Urothelium cell line (cell line): ENCODE data around the gene MLPH.

Experiments
- DNase-seq: peaks from one replicate; pipeline ENCODE4 v3.0.0; 2011; ENCODE audit warnings: low spot score, mixed read lengths
- FAIRE-seq: peaks from 2 replicates; lab custom pipeline; 2011; peaks lifted over from hg19 to GRCh38; lab: Jason Lieb, UNC

The MLPH gene

GRCh38 chr2:237496428-237496827 is 9.4 kb downstream of the MLPH start:
- no peak for DNase-seq
- no peak for FAIRE-seq

GRCh38 chr2:237497009-237497837 is 10.2 kb downstream of the MLPH start:
- FAIRE-seq (no peak), DNase-seq (no peak)

GRCh38 chr2:237497838-237498186 is 10.8 kb downstream of the MLPH start:
- no peak for DNase-seq
- FAIRE-seq = no peak

- FAIRE-seq (no peak), DNase-seq (no peak)
Observed at GRCh38 chr2:237498341-237498740, 11.3 kb downstream of the MLPH start.

- DNase-seq = peak; percentile 90
- FAIRE-seq = peak; percentile 95
Observed at GRCh38 chr2:237500681-237501424, 13.8 kb downstream of the MLPH start.

GRCh38 chr2:237501892-237502513 is 15.0 kb downstream of the MLPH start:
- FAIRE-seq (no peak), DNase-seq (no peak)

- no peak for DNase-seq
- FAIRE-seq = no peak
Observed at GRCh38 chr2:237503201-237503600, 16.1 kb downstream of the MLPH start.

- no peak for FAIRE-seq
- DNase-seq = no peak
Observed at GRCh38 chr2:237505188-237505939, 18.3 kb downstream of the MLPH start.

- no peak for FAIRE-seq
- DNase-seq = no peak
Observed at GRCh38 chr2:237507512-237507911, 20.5 kb downstream of the MLPH start.

GRCh38 chr2:237508361-237508760 is 21.3 kb downstream of the MLPH start:
- no peak for FAIRE-seq
- DNase-seq = no peak

GRCh38 chr2:237509151-237509550 is 22.1 kb downstream of the MLPH start:
- no peak for FAIRE-seq
- no peak for DNase-seq

GRCh38 chr2:237509905-237510304 is 22.9 kb downstream of the MLPH start:
- DNase-seq (no peak), FAIRE-seq (no peak)

GRCh38 chr2:237510502-237511217 is 23.6 kb downstream of the MLPH start:
- DNase-seq (no peak), FAIRE-seq (no peak)

GRCh38 chr2:237511433-237511832 is 24.4 kb downstream of the MLPH start:
- DNase-seq (no peak), FAIRE-seq (no peak)

- DNase-seq (no peak), FAIRE-seq (no peak)
Observed at GRCh38 chr2:237511885-237512405, 24.9 kb downstream of the MLPH start.

- FAIRE-seq (no peak), DNase-seq (peak; percentile 89)
Observed at GRCh38 chr2:237512774-237513466, 25.9 kb downstream of the MLPH start.

- no peak for DNase-seq
- FAIRE-seq = no peak
Observed at GRCh38 chr2:237513693-237514092, 26.6 kb downstream of the MLPH start.

GRCh38 chr2:237514474-237515130 is 27.6 kb downstream of the MLPH start:
- FAIRE-seq = no peak
- no peak for DNase-seq

- FAIRE-seq (no peak), DNase-seq (no peak)
Observed at GRCh38 chr2:237515166-237515565, 28.1 kb downstream of the MLPH start.
